Gastrocnemius medialis (tissue), 4 donors: Measurements from ENCODE around the gene JPT1.

Source experiments
- POLR2A ChIP-seq, 2 donors: fragments of 450-650 bp; IDR thresholded peaks; one replicate each; pipeline ENCODE4 v1.6.1; 2017; ENCODE audit warnings: antibody characterized with exemption in 2 of 2, mild to moderate bottlenecking in 2 of 2, moderate library complexity in 2 of 2
- TF ChIP-seq, protein P1 (sequence below), 5 experiments: fragments of 450-650 bp in 3 of 5; fragments of 200-600 bp in 2 of 5; sonication (generic) in 2 of 5; IDR thresholded peaks in 4 of 5; conservative IDR thresholded peaks in 1 of 5; 1 replicate in 4 of 5; 2 replicates in 1 of 5; pipeline ENCODE4 v1.5.1; 2016 to 2019; ENCODE audit warnings: antibody characterized with exemption in 5 of 5, mild to moderate bottlenecking in 3 of 5, moderate library complexity in 3 of 5

- TF ChIP-seq, protein P1, sequence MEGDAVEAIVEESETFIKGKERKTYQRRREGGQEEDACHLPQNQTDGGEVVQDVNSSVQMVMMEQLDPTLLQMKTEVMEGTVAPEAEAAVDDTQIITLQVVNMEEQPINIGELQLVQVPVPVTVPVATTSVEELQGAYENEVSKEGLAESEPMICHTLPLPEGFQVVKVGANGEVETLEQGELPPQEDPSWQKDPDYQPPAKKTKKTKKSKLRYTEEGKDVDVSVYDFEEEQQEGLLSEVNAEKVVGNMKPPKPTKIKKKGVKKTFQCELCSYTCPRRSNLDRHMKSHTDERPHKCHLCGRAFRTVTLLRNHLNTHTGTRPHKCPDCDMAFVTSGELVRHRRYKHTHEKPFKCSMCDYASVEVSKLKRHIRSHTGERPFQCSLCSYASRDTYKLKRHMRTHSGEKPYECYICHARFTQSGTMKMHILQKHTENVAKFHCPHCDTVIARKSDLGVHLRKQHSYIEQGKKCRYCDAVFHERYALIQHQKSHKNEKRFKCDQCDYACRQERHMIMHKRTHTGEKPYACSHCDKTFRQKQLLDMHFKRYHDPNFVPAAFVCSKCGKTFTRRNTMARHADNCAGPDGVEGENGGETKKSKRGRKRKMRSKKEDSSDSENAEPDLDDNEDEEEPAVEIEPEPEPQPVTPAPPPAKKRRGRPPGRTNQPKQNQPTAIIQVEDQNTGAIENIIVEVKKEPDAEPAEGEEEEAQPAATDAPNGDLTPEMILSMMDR (IDR thresholded peaks at IDR 0.05 in 4 of 5, conservative IDR thresholded peaks at IDR 0.05 in 1 of 5) = no peak
- TF ChIP-seq POLR2A (IDR thresholded peaks at IDR 0.05) = no peak
These were observed 25.4 kb downstream of the JPT1 start for GRCh38 chr17:75128694-75129505.
